Breast epithelium (tissue), 4 donors: ENCODE results near the gene TFCP2. TPM values are rescaled to one million over a fixed set of nuclear protein-coding genes. Genes with fewer than 3 reads are reported as not detected.

ENCODE experiments used
- DNase-seq, 2 donors: peaks; one replicate each; pipeline ENCODE4 v3.0.0-alpha.2; 2019; ENCODE audit warnings: low spot score in 2 of 2
- H3K27ac ChIP-seq, 2 donors: fragments of 200-600 bp; sonication (generic) in 1 of 2; one replicate each; pipeline ENCODE4 v1.5.1; 2016 to 2019; ENCODE audit warnings: mild to moderate bottlenecking in 1 of 2
- H3K27me3 ChIP-seq, 2 donors: fragments of 200-600 bp; sonication (generic) in 1 of 2; one replicate each; pipeline versions ENCODE4 v1.5.1 to v1.6.0; 2017 to 2019; ENCODE audit warnings: control low read depth in 1 of 2, mild to moderate bottlenecking in 1 of 2
- H3K36me3 ChIP-seq: fragments of 200-600 bp; one replicate; pipeline ENCODE4 v1.5.1; 2019
- H3K4me1 ChIP-seq, 2 donors: fragments of 200-600 bp; sonication (generic); one replicate each; pipeline ENCODE4 v1.5.1; 2016 to 2019; ENCODE audit warnings: control low read depth in 1 of 2
- H3K4me3 ChIP-seq, 3 donors: fragments of 200-600 bp; sonication (generic); 1 replicate in 2 of 3; 2 replicates in 1 of 3; pipeline ENCODE4 v1.5.1; 2016 to 2019; ENCODE audit warnings: mild to moderate bottlenecking in 3 of 3, moderate library complexity in 2 of 3
- H3K9me3 ChIP-seq, 2 donors: fragments of 200-600 bp; sonication (generic) in 1 of 2; one replicate each; pipeline ENCODE4 v1.5.1; 2016 to 2019; ENCODE audit warnings: control low read depth in 1 of 2
- POLR2A ChIP-seq: fragments of 450-650 bp; IDR thresholded peaks from one replicate; pipeline ENCODE4 v1.6.1; 2016; ENCODE audit warnings: antibody characterized with exemption, mild to moderate bottlenecking, moderate library complexity
- POLR2AphosphoS5 ChIP-seq, 3 donors: sonication (generic); formaldehyde crosslinking; IDR thresholded peaks; one replicate each; pipeline ENCODE4 v1.6.1; 2017; ENCODE audit warnings: antibody characterized with exemption in 3 of 3
- intact Hi-C: fragments of 100-400 bp; cut with DNase I; formaldehyde crosslinking; loops from one replicate; pipeline ENCODE4 v1.15.1; 2023; ENCODE audit warnings: low total_unique reads
- total RNA-seq, 3 donors: library from RNA; depleted of rRNA; stranded (reverse); fragments of >200 nt; gene quantifications; one replicate each; pipeline ENCODE4 v1.1.0, GENCODE V29; 2016
- TF ChIP-seq, protein P1 (sequence below), 3 donors: fragments of 450-650 bp; IDR thresholded peaks; one replicate each; pipeline ENCODE4 v1.5.1; 2016 to 2017; ENCODE audit warnings: antibody characterized with exemption in 3 of 3, mild to moderate bottlenecking in 3 of 3, moderate library complexity in 3 of 3

TFCP2 gene
- total RNA-seq, 3 donors from 2014 or later: 14.6 to 22.1 (median 16.4) TPM

DNA sequence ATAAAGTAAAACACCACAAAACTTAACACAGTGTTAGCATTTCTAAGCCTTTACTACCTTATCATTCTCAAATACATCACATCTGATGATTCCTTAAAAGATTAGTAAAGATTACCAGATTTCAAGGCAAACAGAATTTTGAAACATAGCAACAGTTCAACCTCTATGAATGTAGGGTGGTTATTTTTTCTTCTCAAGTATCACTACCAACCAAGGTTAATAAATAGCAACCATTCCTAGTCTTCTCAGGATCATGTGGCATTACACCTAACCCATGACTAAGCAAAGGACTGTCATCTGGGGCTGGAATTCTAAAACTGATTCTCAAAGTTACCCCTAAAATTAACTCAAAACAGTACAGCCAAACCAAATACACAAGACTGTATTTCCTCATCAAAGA, 50.1 kb downstream of the TFCP2 start:
- no peaks in the 10 kb centered on the region for H3K36me3 ChIP-seq
- H3K9me3 ChIP-seq: no peaks in the 10 kb centered on the region
- intact Hi-C loops: no loop called here
- H3K4me1 ChIP-seq: no peaks in the 10 kb centered on the region
- no peak overlapping the region for H3K27ac ChIP-seq
- H3K27me3 ChIP-seq: no peaks in the 10 kb centered on the region
- TF ChIP-seq POLR2AphosphoS5 (IDR thresholded peaks at IDR 0.05): no peak
- TF ChIP-seq POLR2A: no peak
- TF ChIP-seq, protein P1, sequence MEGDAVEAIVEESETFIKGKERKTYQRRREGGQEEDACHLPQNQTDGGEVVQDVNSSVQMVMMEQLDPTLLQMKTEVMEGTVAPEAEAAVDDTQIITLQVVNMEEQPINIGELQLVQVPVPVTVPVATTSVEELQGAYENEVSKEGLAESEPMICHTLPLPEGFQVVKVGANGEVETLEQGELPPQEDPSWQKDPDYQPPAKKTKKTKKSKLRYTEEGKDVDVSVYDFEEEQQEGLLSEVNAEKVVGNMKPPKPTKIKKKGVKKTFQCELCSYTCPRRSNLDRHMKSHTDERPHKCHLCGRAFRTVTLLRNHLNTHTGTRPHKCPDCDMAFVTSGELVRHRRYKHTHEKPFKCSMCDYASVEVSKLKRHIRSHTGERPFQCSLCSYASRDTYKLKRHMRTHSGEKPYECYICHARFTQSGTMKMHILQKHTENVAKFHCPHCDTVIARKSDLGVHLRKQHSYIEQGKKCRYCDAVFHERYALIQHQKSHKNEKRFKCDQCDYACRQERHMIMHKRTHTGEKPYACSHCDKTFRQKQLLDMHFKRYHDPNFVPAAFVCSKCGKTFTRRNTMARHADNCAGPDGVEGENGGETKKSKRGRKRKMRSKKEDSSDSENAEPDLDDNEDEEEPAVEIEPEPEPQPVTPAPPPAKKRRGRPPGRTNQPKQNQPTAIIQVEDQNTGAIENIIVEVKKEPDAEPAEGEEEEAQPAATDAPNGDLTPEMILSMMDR (IDR thresholded peaks at IDR 0.05): no peak
- no peak for DNase-seq
- no peak overlapping the region for H3K4me3 ChIP-seq

DNA sequence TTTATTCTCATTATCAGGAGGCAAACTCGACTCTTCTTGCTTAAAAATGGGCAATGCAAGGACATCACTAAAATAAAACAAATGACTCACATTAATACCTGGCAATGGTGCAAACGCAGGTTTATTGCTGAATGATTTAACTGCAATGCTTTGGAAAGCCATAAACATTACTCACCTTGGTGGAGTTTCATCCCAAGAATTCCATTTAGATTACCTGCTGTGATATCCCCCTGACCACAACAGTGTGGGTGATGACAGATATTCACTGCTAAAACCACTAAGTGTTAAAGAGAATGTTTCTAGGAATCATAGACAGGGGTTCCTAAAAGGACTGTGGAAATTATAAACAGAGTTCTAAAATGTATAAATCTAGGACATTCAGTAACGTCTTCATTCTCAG, 54.2 kb downstream of the TFCP2 start:
- no peak for TF ChIP-seq POLR2AphosphoS5 (IDR thresholded peaks at IDR 0.05)
- no peak for TF ChIP-seq POLR2A
- TF ChIP-seq, protein P1 (IDR thresholded peaks at IDR 0.05): no peak
- no peak for DNase-seq
- H3K36me3 ChIP-seq: no peaks in the 10 kb centered on the region
- no peaks in the 10 kb centered on the region for H3K27me3 ChIP-seq
- intact Hi-C loops: loop anchor here (10.0 kb wide), 1 partner anchor 226 kb away; the partner anchor contains the start of gene CELA1
- no peak overlapping the region for H3K27ac ChIP-seq
- H3K4me3 ChIP-seq: no peak overlapping the region
- no peaks in the 10 kb centered on the region for H3K9me3 ChIP-seq
- H3K4me1 ChIP-seq: no peaks in the 10 kb centered on the region

DNA sequence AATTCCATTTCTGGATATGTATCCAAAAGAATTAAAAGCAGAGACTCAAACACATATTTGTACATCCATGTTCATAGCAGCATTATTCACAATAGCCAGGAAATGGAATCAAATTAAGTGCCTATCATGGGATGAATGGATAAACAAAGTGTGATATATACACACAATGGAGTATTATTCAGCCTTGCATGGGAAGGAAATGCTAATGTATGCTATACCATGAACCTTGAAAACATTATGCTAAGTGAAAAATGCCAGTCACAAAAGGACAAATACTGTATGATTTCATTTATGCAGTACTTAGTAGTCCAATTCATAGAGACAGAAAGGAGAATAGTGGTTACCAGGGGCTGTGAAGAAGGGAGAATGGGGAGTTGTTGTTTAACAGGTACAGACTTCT, 57.4 kb downstream of the TFCP2 start:
- no peaks in the 10 kb centered on the region for H3K9me3 ChIP-seq
- intact Hi-C loops: loop anchor here (10.0 kb wide), 1 partner anchor 229 kb away; the partner anchor contains the start of gene CELA1
- H3K27me3 ChIP-seq: no peaks in the 10 kb centered on the region
- H3K36me3 ChIP-seq: no peaks in the 10 kb centered on the region
- DNase-seq: no peak
- H3K4me3 ChIP-seq: no peak overlapping the region
- TF ChIP-seq POLR2AphosphoS5 (IDR thresholded peaks at IDR 0.05) (no peak), POLR2A (no peak)
- TF ChIP-seq, protein P1 (IDR thresholded peaks at IDR 0.05): no peak
- H3K27ac ChIP-seq: no peak overlapping the region
- no peaks in the 10 kb centered on the region for H3K4me1 ChIP-seq

DNA sequence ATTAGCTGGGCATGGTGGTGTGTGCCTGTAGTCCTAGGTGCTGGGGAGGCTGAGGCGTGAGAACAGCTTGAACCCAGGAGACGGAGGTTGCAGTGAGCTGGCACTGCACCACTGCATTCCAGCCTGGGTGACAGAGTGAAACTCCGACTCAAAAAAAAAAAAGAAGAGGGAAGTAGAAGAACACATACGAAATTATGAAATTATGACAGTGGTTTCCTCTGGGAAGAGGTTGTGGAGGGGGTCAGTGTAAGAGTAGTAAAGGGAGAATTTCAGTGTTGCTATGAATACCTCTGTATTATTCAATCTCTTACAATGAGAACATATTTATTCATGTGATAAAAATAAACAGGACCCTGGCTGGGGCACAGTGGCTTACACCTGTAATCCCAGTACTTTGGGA, 64.8 kb downstream of the TFCP2 start:
- Histone ChIP-seq H3K4me3 (no peak overlapping the region), H3K27ac (no peak overlapping the region), H3K9me3 (no peaks in the 10 kb centered on the region), H3K36me3 (no peaks in the 10 kb centered on the region), H3K4me1 (no peaks in the 10 kb centered on the region), H3K27me3 (no peaks in the 10 kb centered on the region)
- TF ChIP-seq POLR2A (no peak), POLR2AphosphoS5 (IDR thresholded peaks at IDR 0.05) (no peak)
- TF ChIP-seq, protein P1 (IDR thresholded peaks at IDR 0.05): no peak
- intact Hi-C loops: no loop called here
- no peak for DNase-seq

DNA sequence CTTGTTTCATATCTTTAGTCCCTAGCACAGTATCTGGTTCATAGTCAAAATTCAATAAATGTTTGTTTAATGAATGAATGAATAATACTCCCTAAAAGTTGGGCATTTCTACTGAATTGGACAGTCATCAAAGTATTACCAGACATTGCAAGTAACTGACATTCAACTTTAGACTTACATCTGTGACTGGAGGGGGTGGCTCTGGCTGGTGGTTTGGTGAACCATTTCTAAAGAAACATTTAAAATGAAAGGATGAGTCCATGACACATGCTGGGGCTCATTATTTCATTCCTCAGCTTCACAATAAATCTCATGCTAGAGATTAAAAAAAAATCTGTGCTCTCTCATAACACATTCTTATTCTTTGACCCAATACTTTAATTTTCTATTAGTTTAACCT, 69.0 kb downstream of the TFCP2 start:
- Histone ChIP-seq H3K4me1 (no peaks in the 10 kb centered on the region), H3K9me3 (no peaks in the 10 kb centered on the region), H3K4me3 (no peak overlapping the region), H3K36me3 (no peaks in the 10 kb centered on the region), H3K27ac (no peak overlapping the region), H3K27me3 (no peaks in the 10 kb centered on the region)
- intact Hi-C loops: no loop called here
- DNase-seq: no peak
- TF ChIP-seq, protein P1 (IDR thresholded peaks at IDR 0.05): no peak
- TF ChIP-seq POLR2AphosphoS5 (IDR thresholded peaks at IDR 0.05) (no peak), POLR2A (no peak)
